ENCODE results near the gene PPP2R5E.

PPP2R5E gene

DNA sequence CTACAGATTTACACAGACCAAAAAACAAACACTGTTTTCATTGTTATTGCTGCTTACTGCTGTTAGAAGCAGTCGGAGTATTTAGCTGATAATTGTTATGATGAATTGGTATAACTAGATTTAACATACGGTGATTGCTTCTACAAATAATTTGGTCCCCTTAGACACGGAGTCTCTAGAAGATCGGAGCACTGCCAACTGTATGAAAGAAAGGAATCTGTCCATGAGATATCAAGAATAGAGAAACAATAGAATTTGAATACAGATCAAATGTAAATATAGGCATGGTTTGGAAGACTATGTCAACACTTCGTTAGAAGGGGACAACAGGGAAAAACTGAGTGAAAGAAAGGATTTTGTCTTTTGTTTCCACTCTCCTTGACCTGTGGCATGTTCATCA lies 110.9 kb downstream of the PPP2R5E start:
- DNase-seq (ENCODE audit: low spot score): no peak

GRCh38 chr14:63431466-63431865 lies 111.7 kb downstream of the PPP2R5E start:
- DNase-seq (ENCODE audit: low spot score): no peak

- no peak for DNase-seq (ENCODE audit: low spot score)
Measured at GRCh38 chr14:63428486-63428885, 114.7 kb downstream of the PPP2R5E start.

DNA sequence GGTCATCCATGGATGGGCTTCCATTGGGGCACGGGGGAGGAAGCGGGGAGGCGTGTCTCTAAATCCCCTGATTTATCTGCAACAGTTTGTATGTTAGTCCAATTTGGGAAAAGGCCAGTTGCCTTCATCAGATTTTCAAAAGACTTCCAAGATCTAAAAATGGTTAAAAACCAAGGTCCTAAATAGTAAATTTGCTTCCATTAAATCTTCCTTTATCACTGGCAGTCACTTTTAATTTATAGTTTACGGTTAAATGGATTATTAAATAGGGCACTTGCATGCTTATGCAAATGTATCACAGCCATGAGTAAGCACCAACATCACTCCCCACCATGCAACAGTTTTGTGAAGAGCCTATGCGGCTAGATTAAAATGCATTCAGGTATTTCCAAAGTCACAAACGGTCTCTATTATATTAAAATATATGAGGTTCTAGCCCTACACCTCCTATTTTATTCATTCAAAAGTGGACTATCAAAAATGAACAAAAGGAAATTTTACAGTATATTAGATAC lies 116.3 kb downstream of the PPP2R5E start:
- no peak for DNase-seq (ENCODE audit: low spot score)

DNA sequence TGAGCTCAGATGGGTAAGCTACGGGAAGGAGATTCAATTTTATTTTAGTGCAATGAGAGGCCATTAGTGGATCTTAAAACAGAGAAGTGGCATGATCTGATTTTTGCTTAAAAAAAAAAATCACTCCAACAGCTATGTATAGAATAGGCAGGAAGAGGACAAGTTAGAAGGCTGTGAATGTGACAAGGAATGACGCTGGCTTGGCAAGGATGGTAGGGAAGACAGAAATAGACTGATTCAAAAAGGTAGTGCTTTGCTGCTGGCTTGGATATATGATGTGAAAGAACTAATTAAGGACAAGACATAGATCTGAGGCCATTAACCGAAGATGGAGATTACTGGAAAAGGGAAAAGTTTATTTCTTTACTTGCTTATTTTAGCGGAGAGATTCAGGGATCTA lies 119.3 kb downstream of the PPP2R5E start:
- no peak for DNase-seq (ENCODE audit: low spot score)

GRCh38 chr14:63423381-63423780 lies 119.8 kb downstream of the PPP2R5E start:
- DNase-seq (ENCODE audit: low spot score): no peak

- no peak for DNase-seq (ENCODE audit: low spot score)
Measured at GRCh38 chr14:63421919-63422318, 121.3 kb downstream of the PPP2R5E start.

GRCh38 chr14:63421226-63421625 lies 122.0 kb downstream of the PPP2R5E start:
- DNase-seq (ENCODE audit: low spot score): no peak

GRCh38 chr14:63418020-63418419 lies 125.2 kb downstream of the PPP2R5E start:
- DNase-seq (ENCODE audit: low spot score): no peak

- DNase-seq (ENCODE audit: low spot score): no peak
Measured at GRCh38 chr14:63413009-63413408, 130.2 kb downstream of the PPP2R5E start.

DNA sequence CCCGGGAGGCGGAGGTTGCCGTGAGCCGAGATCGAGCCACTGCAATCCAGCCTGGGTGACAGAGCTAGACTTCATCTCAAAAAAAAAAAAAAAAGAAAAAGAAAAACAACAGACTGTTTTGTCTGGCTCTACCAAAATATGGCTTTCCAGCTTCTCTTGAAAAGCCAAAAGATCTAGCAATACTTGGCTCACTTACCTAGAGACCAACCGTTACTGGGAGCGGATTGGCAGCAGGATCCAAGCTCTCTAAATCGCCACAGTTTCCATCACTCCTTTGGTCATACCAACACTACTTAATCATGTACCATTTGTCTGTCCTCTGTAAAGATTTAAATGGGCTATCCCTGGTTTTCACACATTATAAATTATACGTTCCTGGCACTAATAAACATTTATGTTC lies 136.8 kb downstream of the PPP2R5E start:
- DNase-seq (ENCODE audit: low spot score): no peak

- no peak for DNase-seq (ENCODE audit: low spot score)
Measured at GRCh38 chr14:63405715-63406114, 137.5 kb downstream of the PPP2R5E start.

GRCh38 chr14:63404906-63405305 lies 138.3 kb downstream of the PPP2R5E start:
- no peak for DNase-seq (ENCODE audit: low spot score)

GRCh38 chr14:63401646-63402045 lies 141.5 kb downstream of the PPP2R5E start:
- no peak for DNase-seq (ENCODE audit: low spot score)

GRCh38 chr14:63398952-63399351 lies 144.2 kb downstream of the PPP2R5E start:
- no peak for DNase-seq (ENCODE audit: low spot score)

- DNase-seq (ENCODE audit: low spot score): no peak
Measured at GRCh38 chr14:63394841-63395240, 148.3 kb downstream of the PPP2R5E start.

DNA sequence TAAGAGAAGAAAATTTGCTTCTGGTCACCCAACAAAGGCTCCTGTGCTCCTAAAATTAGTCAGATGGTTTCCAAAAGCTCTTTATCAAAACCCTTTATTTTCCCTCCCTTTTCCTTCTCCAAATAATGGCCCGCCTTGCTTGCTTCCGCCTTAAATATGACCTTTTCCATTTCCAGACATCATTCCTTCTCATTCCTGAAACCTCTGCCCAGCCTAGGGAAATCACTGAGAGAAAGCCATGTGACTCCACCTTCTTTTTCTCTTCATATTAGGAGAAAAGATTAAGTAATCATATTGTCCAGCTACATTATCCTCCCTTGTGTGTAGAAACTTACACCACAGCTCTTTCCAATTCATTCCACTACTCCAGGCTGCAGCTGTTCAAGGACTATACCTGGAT lies 148.7 kb downstream of the PPP2R5E start:
- no peak for DNase-seq (ENCODE audit: low spot score)

DNA sequence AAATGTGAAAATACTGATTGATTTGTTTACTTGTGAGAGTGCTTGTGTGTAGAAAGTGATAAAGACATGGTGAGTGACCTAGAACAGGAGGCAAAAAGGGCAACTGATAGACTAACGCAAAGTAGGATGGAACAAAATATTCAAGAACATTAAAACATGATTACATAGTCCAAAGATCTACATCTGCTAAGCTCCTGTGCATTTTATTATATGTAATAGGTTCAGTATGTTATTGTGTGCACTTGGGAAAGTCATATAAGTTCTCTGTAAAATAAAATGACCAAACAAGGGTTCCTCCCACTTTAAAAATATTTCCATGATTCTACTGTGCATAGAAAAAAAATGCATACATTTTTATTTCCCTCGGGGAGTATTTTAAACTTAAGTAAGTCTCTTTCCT lies 150.2 kb downstream of the PPP2R5E start:
- DNase-seq (ENCODE audit: low spot score): no peak

DNA sequence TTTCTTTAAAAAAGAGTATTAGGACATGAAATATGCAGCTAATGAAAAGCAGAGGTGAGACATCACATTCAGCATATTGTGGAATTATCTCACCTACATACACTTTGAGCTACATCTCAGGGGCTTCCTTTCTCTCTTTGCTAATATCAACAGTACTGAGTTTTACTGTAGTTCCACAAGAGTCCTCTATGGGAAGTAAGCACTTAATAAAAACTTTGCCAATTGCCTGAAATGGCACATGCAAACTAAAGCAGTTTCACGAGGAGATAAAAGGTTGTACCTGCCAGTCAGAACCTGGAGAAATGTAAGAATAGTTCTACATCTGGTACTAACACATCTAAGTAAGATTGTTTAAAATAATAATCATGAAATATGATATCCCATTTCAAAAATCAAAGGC lies 150.9 kb downstream of the PPP2R5E start:
- DNase-seq (ENCODE audit: low spot score): peak; percentile 12

- DNase-seq (ENCODE audit: low spot score): peak; percentile 40
Measured at GRCh38 chr14:63388766-63389431, 154.3 kb downstream of the PPP2R5E start.

DNA sequence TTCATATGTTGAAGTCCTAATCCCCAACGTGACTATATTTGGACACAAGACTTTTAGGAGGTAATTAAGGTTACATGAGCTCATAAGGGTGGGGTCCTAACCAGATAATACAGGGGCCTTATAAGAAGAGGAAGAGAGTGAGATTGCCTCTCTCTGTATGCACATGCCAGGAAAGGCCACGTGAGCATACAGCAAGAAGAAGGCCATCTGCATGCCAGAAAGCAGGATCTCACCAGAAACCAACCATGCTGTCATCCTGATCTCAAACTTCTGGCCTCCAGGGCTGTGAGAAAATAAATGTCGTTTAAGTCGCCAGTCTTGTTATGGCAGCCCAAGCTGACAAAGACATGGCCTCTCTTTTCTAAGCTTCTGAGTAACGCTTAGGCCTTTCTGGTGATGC lies 155.5 kb downstream of the PPP2R5E start:
- no peak for DNase-seq (ENCODE audit: low spot score)

DNA sequence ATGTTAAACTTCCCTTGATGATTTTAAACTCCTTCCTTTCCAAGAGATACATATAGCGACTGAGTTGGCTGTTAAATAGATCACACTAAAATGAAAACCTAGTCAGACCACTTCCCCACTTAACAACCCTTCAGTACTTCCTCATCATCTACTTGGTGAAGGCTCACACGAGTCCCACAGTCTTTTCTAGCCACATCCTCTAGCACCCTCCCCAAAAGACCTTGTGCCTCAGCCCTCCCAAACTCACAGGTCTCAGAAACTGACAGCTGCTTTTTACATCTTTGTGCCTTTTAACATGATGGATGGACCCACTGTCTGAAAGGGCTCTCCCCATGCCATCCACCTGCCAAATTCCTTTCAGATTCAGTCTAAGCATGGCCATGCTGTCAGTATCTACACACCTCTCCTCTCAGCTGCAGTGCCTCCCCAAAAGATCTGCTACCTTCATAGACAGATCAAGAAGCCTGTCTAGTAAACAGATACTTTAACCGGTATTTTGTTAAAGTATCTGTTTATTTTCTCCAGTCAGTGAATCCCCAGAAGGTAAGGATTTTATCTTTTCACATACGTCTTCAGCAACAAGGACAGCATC lies 159.3 kb downstream of the PPP2R5E start:
- no peak for DNase-seq (ENCODE audit: low spot score)

GRCh38 chr14:63378444-63378843 lies 164.7 kb downstream of the PPP2R5E start:
- DNase-seq (ENCODE audit: low spot score): no peak

DNA sequence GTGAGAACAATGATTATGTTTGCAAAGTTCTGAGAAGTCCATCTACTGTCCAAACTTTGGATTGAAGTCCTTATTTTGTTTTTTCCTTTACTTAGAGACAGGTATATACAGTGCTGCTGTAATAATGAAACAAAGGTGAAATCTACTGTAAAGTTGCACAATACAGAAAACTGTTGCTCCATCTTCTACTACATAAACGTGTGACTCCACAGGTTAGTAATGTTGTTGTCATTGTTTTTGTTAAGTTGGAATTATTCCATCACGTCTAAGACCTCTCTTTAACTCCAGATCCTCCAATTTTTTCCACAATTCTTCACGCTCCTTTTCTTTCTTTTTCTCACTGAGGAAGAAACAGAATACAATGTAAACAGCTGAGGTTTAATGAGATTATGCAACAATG lies 167.4 kb downstream of the PPP2R5E start:
- peak; percentile 8 for DNase-seq (ENCODE audit: low spot score)

All from RKO (cell line).